Measurements from ENCODE around the gene SCNN1A. TPM values are rescaled to one million over a fixed set of nuclear protein-coding genes. Genes with fewer than 3 reads are reported as not detected.

The SCNN1A gene
- total and polyA plus RNA-seq, 9 donors: 0.17 to 4.1 (median 0.24) TPM; not detected in 2

- Histone ChIP-seq H3K4me3 (ENCODE audit: low read length) (no peak overlapping the region), H3K27ac (ENCODE audit: low read length) (no peak overlapping the region), H3K27me3 (ENCODE audit: control insufficient read depth, insufficient read depth, low read length) (no peaks in the 10 kb centered on the region), H3K9me3 (replicated peaks; ENCODE audit: control insufficient read depth, low read depth, low read length) (no peaks in the 10 kb centered on the region), H3K36me3 (ENCODE audit: control insufficient read depth, insufficient read depth, low read length) (no peaks in the 10 kb centered on the region), H3K4me1 (ENCODE audit: control insufficient read depth, insufficient read depth, low read length) (no peaks in the 10 kb centered on the region)
- WGBS (ENCODE audit: insufficient coverage): 60% methylated on average over 3 of the region's 9 CpGs
- no peak for DNase-seq
These were observed 5.3 kb downstream of the SCNN1A start for GRCh38 chr12:6369916-6370575.

GRCh38 chr12:6368906-6369525 lies 6.3 kb downstream of the SCNN1A start:
- Histone ChIP-seq H3K4me3 (ENCODE audit: low read length) (no peak overlapping the region), H3K4me1 (ENCODE audit: control insufficient read depth, insufficient read depth, low read length) (no peaks in the 10 kb centered on the region), H3K9me3 (replicated peaks; ENCODE audit: control insufficient read depth, low read depth, low read length) (no peaks in the 10 kb centered on the region), H3K27ac (ENCODE audit: low read length) (no peak overlapping the region), H3K36me3 (ENCODE audit: control insufficient read depth, insufficient read depth, low read length) (no peaks in the 10 kb centered on the region), H3K27me3 (ENCODE audit: control insufficient read depth, insufficient read depth, low read length) (no peaks in the 10 kb centered on the region)
- WGBS (ENCODE audit: insufficient coverage): 78% methylated on average over 9 of the region's 9 CpGs
- no peak for DNase-seq

- H3K36me3 ChIP-seq (ENCODE audit: control insufficient read depth, insufficient read depth, low read length): no peaks in the 10 kb centered on the region
- no peaks in the 10 kb centered on the region for H3K27me3 ChIP-seq (ENCODE audit: control insufficient read depth, insufficient read depth, low read length)
- WGBS (ENCODE audit: insufficient coverage): 78% methylated on average over 8 of the region's 15 CpGs
- no peak for DNase-seq
- no peak overlapping the region for H3K27ac ChIP-seq (ENCODE audit: low read length)
- H3K4me3 ChIP-seq (ENCODE audit: low read length): no peak overlapping the region
- peaks cover 6% of the 10 kb centered on the region for H3K4me1 ChIP-seq (ENCODE audit: control insufficient read depth, insufficient read depth, low read length)
- no peaks in the 10 kb centered on the region for H3K9me3 ChIP-seq (replicated peaks; ENCODE audit: control insufficient read depth, low read depth, low read length)
These were observed 7.1 kb downstream of the SCNN1A start for GRCh38 chr12:6367969-6368892.

GRCh38 chr12:6367065-6367968 lies 8.0 kb downstream of the SCNN1A start:
- H3K27me3 ChIP-seq (ENCODE audit: control insufficient read depth, insufficient read depth, low read length): no peaks in the 10 kb centered on the region
- DNase-seq: peak; percentile 66
- H3K4me3 ChIP-seq (ENCODE audit: low read length): no peak overlapping the region
- 61% methylated on average over 3 of the region's 11 CpGs for WGBS (ENCODE audit: insufficient coverage)
- no peaks in the 10 kb centered on the region for H3K9me3 ChIP-seq (replicated peaks; ENCODE audit: control insufficient read depth, low read depth, low read length)
- H3K36me3 ChIP-seq (ENCODE audit: control insufficient read depth, insufficient read depth, low read length): no peaks in the 10 kb centered on the region
- H3K4me1 ChIP-seq (ENCODE audit: control insufficient read depth, insufficient read depth, low read length): peaks cover 11% of the 10 kb centered on the region
- no peak overlapping the region for H3K27ac ChIP-seq (ENCODE audit: low read length)

GRCh38 chr12:6364044-6364374 lies 11.4 kb downstream of the SCNN1A start:
- peak overlapping the region; percentile 51 for H3K4me3 ChIP-seq (ENCODE audit: low read length)
- peaks cover 2% of the 10 kb centered on the region for H3K27me3 ChIP-seq (ENCODE audit: control insufficient read depth, insufficient read depth, low read length)
- H3K36me3 ChIP-seq (ENCODE audit: control insufficient read depth, insufficient read depth, low read length): no peaks in the 10 kb centered on the region
- peaks cover 11% of the 10 kb centered on the region for H3K4me1 ChIP-seq (ENCODE audit: control insufficient read depth, insufficient read depth, low read length)
- H3K27ac ChIP-seq (ENCODE audit: low read length): peak overlapping the region; percentile 47
- 41% methylated on average over 6 of the region's 15 CpGs for WGBS (ENCODE audit: insufficient coverage)
- no peaks in the 10 kb centered on the region for H3K9me3 ChIP-seq (replicated peaks; ENCODE audit: control insufficient read depth, low read depth, low read length)
- DNase-seq: no peak

GRCh38 chr12:6363330-6364043 lies 11.9 kb downstream of the SCNN1A start:
- 6% methylated on average over 49 of the region's 59 CpGs for WGBS (ENCODE audit: insufficient coverage)
- H3K27ac ChIP-seq (ENCODE audit: low read length): peak overlapping the region; percentile 47
- H3K4me3 ChIP-seq (ENCODE audit: low read length): peak overlapping the region; percentile 51
- no peaks in the 10 kb centered on the region for H3K36me3 ChIP-seq (ENCODE audit: control insufficient read depth, insufficient read depth, low read length)
- peak; percentile 77 for DNase-seq
- H3K4me1 ChIP-seq (ENCODE audit: control insufficient read depth, insufficient read depth, low read length): peaks cover 11% of the 10 kb centered on the region
- no peaks in the 10 kb centered on the region for H3K9me3 ChIP-seq (replicated peaks; ENCODE audit: control insufficient read depth, low read depth, low read length)
- peaks cover 2% of the 10 kb centered on the region for H3K27me3 ChIP-seq (ENCODE audit: control insufficient read depth, insufficient read depth, low read length)

- 0% methylated on average over 1 of the region's 4 CpGs for WGBS (ENCODE audit: insufficient coverage)
- Histone ChIP-seq H3K4me3 (ENCODE audit: low read length) (peak overlapping the region; percentile 51), H3K9me3 (replicated peaks; ENCODE audit: control insufficient read depth, low read depth, low read length) (no peaks in the 10 kb centered on the region), H3K27ac (ENCODE audit: low read length) (no peak overlapping the region), H3K4me1 (ENCODE audit: control insufficient read depth, insufficient read depth, low read length) (peaks cover 11% of the 10 kb centered on the region), H3K36me3 (ENCODE audit: control insufficient read depth, insufficient read depth, low read length) (no peaks in the 10 kb centered on the region), H3K27me3 (ENCODE audit: control insufficient read depth, insufficient read depth, low read length) (peaks cover 2% of the 10 kb centered on the region)
- no peak for DNase-seq
These were observed 12.4 kb downstream of the SCNN1A start for GRCh38 chr12:6363010-6363329.

- WGBS (ENCODE audit: insufficient coverage): 38% methylated on average over 2 of the region's 3 CpGs
- H3K4me3 ChIP-seq (ENCODE audit: low read length): no peak overlapping the region
- H3K4me1 ChIP-seq (ENCODE audit: control insufficient read depth, insufficient read depth, low read length): peaks cover 11% of the 10 kb centered on the region
- H3K36me3 ChIP-seq (ENCODE audit: control insufficient read depth, insufficient read depth, low read length): no peaks in the 10 kb centered on the region
- no peak overlapping the region for H3K27ac ChIP-seq (ENCODE audit: low read length)
- H3K27me3 ChIP-seq (ENCODE audit: control insufficient read depth, insufficient read depth, low read length): peaks cover 2% of the 10 kb centered on the region
- H3K9me3 ChIP-seq (replicated peaks; ENCODE audit: control insufficient read depth, low read depth, low read length): no peaks in the 10 kb centered on the region
- DNase-seq: no peak
These were observed 13.0 kb downstream of the SCNN1A start for GRCh38 chr12:6362403-6362802.

- 79% methylated on average over 12 of the region's 14 CpGs for WGBS (ENCODE audit: insufficient coverage)
- no peak overlapping the region for H3K27ac ChIP-seq (ENCODE audit: low read length)
- H3K36me3 ChIP-seq (ENCODE audit: control insufficient read depth, insufficient read depth, low read length): no peaks in the 10 kb centered on the region
- no peaks in the 10 kb centered on the region for H3K9me3 ChIP-seq (replicated peaks; ENCODE audit: control insufficient read depth, low read depth, low read length)
- H3K4me1 ChIP-seq (ENCODE audit: control insufficient read depth, insufficient read depth, low read length): peaks cover 11% of the 10 kb centered on the region
- DNase-seq: no peak
- H3K4me3 ChIP-seq (ENCODE audit: low read length): no peak overlapping the region
- H3K27me3 ChIP-seq (ENCODE audit: control insufficient read depth, insufficient read depth, low read length): peaks cover 2% of the 10 kb centered on the region
These were observed 13.5 kb downstream of the SCNN1A start for GRCh38 chr12:6361834-6362233.

All from muscle of leg (tissue), 11 donors.